22Rv1 (cell line): ENCODE data around the gene VTI1A.

Experiments used
- H3K27ac ChIP-seq: fragments of 450-650 bp; 2 replicates; pipeline ENCODE4 v1.5.1; 2017
- CTCF ChIP-seq: fragments of 450-650 bp; IDR thresholded peaks from 2 replicates; pipeline ENCODE4 v1.5.1; 2017; ENCODE audit warnings: mild to moderate bottlenecking
- ZFX ChIP-seq: fragments of 450-650 bp; IDR thresholded peaks from 2 replicates; pipeline ENCODE4 v1.6.1; 2017; ENCODE audit warnings: antibody characterized with exemption, borderline replicate concordance

VTI1A gene

DNA sequence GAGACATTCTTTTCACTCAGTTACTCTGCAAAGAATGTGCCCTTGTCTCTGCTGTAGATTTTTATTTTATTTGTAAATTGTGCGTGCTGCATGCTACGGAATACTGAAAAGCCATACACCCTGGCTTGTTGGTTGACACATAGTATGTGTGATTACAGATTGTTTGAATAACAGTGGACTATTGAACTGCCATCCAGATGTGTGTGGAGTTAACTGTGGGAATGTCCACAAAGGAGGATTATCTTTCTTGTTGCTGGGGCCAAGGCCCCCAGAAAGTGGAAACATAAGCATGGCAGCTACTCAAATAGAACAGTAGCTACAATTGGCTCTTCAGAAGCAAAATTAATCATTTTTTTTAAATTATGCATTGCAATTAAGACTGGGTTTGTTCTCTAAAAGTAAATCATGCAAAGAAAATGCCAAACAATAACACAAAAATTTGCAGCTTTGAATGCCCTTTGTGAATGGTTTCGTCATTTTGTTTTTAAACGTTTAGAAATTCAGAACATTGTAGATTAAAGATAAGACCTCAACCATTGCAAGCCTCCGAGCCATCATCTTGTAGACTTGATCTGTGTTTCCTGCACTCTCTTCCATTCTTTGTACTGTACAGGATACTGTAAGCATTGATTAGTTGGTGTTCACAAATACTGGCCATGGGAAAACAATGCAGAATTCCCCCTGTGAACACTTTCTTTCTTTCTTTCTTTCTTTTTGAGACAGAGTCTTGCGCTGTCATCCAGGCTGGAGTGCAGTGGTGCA, 292.8 kb downstream of the VTI1A start:
- H3K27ac ChIP-seq: no peak overlapping the region
- no peak for TF ChIP-seq ZFX
- no peak for TF ChIP-seq CTCF

- H3K27ac ChIP-seq: no peak overlapping the region
- TF ChIP-seq CTCF (no peak), ZFX (no peak)
These were observed 294.9 kb downstream of the VTI1A start for GRCh38 chr10:112741830-112742402.

DNA sequence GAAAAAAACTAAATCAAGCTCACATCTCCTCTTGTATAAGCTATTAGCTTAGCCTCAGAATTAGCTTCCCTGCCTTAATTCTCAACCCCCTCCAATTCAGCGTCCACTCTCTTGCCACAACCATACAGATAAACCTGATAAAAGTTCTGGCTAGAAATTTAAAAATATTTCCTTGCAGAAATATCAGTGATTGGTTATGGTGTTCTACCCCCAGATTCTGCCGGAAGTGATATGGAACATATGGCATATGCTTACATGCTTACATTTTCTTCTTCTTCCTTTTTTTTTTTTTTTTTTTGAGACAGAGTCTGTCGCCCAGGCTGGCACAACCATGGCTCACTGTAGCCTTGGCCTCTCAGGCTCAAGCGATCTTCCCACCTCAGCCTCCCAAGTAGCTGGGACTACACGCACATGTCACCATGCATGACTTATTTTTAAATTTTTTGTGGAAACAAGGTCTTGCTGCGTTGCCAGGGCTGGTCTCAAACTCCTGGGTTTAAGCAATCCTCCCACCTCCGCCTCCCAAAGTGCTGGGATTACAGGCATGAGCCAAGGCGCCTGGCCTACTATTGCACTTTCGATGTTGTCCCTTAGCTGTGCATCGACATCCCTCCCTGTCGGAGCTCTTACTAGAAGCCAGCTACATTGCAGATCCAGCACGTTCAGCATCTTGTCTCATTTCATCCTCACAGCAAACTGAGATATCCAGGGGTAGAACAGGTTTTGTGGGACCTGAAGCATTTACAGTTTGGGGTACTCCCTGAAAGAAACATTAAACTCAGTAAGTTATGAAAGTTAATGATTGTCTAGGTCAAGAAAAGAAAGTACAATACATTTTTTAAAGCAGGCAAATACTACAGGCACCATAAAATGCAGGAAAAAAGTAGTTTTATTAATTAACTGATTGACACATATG, 297.4 kb downstream of the VTI1A start:
- no peak overlapping the region for H3K27ac ChIP-seq
- TF ChIP-seq CTCF (no peak), ZFX (no peak)

DNA sequence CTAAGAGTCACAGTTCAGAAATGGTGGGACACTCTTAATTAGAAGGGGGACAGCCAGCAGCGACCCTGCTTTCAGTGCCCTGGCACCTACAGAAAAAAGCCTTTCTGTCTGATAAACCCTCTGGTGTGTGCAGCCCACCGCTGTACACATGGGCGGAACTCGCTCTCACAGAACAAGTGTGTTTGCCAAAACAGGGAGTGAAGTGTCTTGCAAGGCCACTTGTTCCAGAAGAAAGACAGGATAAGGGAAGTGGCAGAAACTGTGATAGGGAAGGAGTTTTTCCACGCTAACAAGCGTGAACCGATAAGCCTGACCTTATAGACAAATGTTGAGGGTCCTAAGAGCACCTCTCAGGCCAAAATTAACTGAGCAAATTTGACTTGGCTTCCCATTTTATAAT, 299.3 kb downstream of the VTI1A start:
- TF ChIP-seq ZFX (no peak), CTCF (no peak)
- no peak overlapping the region for H3K27ac ChIP-seq

DNA sequence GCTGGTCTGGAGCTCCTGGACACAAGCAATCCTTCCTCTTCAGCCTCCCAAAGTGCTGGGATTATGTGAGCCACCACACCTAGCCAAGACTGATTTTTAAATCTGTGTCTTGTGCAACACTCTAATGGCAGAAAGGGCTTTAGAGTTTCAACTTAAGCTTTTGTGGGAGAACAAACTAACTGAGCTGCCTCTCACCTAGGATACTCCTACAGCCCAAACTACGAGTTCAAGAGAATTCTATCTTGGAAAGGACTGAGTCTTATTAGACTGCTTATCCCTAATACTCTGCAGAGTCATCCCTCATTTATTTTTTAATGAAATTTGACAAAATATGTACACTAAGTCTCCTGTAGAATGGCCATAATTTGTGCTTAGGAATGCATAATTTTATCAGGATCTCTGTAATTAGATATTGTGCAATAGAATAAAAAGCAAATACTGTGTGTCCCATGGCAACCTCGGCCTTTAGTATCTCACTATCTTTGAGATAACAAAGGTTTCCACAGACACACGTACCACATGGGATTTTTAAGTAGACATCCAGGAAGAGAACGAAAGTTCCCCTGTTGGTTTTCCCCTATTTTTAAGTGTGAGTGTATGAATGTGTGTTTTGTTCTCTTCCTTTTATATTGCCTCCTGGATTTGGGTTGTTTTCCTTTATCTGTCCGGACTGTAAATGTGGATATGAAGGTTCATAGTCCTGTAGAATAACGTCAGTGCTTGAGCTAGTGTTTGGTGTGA, 303.6 kb downstream of the VTI1A start:
- no peak overlapping the region for H3K27ac ChIP-seq
- TF ChIP-seq CTCF: no peak
- no peak for TF ChIP-seq ZFX

DNA sequence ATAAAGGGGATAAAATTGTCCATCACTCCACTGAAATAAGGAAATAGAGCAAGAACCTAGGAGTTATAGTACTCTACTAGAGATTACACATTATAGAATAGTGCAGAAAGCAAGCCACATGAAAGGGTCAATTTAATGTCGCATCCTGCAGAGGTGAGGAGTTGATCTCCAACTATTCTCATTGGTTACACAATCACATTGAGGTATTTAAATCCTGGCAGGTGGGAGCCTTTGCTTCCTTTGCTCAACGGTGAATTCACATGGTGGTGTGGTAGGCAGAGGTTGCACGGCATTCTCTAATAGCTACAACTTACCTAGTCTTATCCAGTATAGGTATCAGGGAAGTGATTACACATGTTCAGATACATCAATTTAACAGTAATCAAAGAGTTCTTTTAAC, 304.6 kb downstream of the VTI1A start:
- no peak for TF ChIP-seq CTCF
- TF ChIP-seq ZFX: no peak
- no peak overlapping the region for H3K27ac ChIP-seq
